ENCODE results near the gene IER3IP1. TPM values are rescaled to one million over a fixed set of nuclear protein-coding genes. Genes with fewer than 3 reads are reported as not detected.
A peak's percentile ranks its signal among the peaks of the same experiment; 100 is the strongest.

The IER3IP1 gene
- total and polyA plus RNA-seq, 11 donors, result 6.9 to 21.9 (median 10.5) TPM

DNA sequence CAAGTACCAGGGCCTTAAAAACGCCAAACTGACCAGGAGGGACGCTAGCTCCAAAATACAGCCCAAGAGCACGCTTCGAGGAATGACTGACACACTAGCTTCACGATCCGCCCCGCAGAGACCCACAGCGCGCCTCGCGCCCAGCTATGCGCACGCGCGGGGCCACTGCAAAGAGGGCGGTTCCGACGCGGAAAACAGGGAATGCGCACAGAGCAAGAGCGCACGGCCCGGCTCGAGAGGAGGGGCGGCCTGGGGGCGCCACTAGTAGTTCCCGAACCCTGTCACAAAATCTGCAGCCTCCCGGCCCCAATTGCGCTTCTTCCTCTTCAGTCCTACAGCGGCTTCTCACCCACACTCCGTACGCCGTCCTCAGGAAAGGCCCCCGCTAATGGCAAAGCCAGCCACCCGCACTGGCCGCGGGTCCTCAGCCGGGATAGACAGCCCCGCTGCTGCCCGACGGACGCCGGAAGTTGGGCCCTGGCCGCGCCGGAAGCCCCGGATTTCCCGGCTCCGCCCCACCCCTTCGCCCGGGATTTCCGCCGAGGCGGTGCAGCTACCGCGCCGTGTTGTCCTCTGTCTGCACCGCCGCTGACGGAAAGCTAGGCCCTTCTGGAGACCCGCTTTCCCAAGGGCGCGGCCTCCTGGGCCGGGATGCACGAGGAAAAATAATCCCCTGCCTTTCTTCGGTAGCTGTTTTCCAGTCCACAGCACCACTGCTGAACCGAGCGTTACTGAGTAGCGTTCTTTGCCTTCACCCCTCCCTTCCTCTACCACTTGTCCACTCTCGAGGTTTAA, 25.9 kb downstream of the IER3IP1 start, which contains the start of gene HDHD2:
Gene HDHD2, minus strand, starts transcription at position 472 of the 795 bp plus-strand sequence. CDS start 14,061 bp downstream, outside the sequence.
- ATAC-seq (peak; percentile 93 to 98 (median 96)), DNase-seq (peak; percentile 88 to 95 (median 90))
- Histone ChIP-seq H3K36me3 (peaks cover 0 to 20% (median 14%) of the 10 kb centered on the region in 9 donors), H3K4me1 (peaks cover 3 to 42% (median 20%) of the 10 kb centered on the region in 12 donors), H3K9me3 (no peaks in the 10 kb centered on the region), H3K27me3 (no peaks in the 10 kb centered on the region), H3K27ac (peak within 1 kb of the TSS; percentile 87 to 98 (median 94)), H3K4me3 (peak within 1 kb of the TSS; percentile 29 to 89 (median 73))
- intact Hi-C loops (cut with DNase I), result loop anchor here in 1 of 10 donors (2.0 kb wide), 1 partner anchor 25 kb away; no protein-coding TSS in a partner anchor
- 0 to 1% (median 0%) methylated on average over 37 to 70 of the region's 70 CpGs for WGBS, 4 donors
- TF ChIP-seq, protein P1, sequence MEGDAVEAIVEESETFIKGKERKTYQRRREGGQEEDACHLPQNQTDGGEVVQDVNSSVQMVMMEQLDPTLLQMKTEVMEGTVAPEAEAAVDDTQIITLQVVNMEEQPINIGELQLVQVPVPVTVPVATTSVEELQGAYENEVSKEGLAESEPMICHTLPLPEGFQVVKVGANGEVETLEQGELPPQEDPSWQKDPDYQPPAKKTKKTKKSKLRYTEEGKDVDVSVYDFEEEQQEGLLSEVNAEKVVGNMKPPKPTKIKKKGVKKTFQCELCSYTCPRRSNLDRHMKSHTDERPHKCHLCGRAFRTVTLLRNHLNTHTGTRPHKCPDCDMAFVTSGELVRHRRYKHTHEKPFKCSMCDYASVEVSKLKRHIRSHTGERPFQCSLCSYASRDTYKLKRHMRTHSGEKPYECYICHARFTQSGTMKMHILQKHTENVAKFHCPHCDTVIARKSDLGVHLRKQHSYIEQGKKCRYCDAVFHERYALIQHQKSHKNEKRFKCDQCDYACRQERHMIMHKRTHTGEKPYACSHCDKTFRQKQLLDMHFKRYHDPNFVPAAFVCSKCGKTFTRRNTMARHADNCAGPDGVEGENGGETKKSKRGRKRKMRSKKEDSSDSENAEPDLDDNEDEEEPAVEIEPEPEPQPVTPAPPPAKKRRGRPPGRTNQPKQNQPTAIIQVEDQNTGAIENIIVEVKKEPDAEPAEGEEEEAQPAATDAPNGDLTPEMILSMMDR (IDR thresholded peaks at IDR 0.05), result peak in 4 of 12 donors; percentile 7 to 15 (median 10)
- TF ChIP-seq POLR2A (IDR thresholded peaks at IDR 0.05), result peak in 1 of 2 donors; percentile 79

- Histone ChIP-seq H3K9me3 (no peaks in the 10 kb centered on the region), H3K4me1 (peaks cover 3 to 49% (median 24%) of the 10 kb centered on the region in 12 donors), H3K27ac (peak overlapping the region; percentile 87 to 98 (median 94)), H3K4me3 (peak overlapping the region; percentile 29 to 89 (median 73)), H3K27me3 (no peaks in the 10 kb centered on the region), H3K36me3 (peaks cover 0 to 14% (median 12%) of the 10 kb centered on the region in 9 donors)
- intact Hi-C loops (cut with DNase I), result loop anchor here in 1 of 10 donors (2.0 kb wide), 1 partner anchor 25 kb away; no protein-coding TSS in a partner anchor
- DNase-seq (peak in 2 of 5 donors; percentile 7 to 23), ATAC-seq (peak in 1 of 4 donors; percentile 2)
- WGBS, 4 donors, result 25 to 27% (median 26%) methylated on average over 12 of the region's 12 CpGs
- TF ChIP-seq POLR2A (IDR thresholded peaks at IDR 0.05), result no peak
- TF ChIP-seq, protein P1 (IDR thresholded peaks at IDR 0.05), result no peak
These were observed 26.6 kb downstream of the IER3IP1 start for GRCh38 chr18:47149457-47150028.

GRCh38 chr18:47146206-47146605, 30.0 kb downstream of the IER3IP1 start:
- TF ChIP-seq POLR2A (IDR thresholded peaks at IDR 0.05), result no peak
- TF ChIP-seq, protein P1 (IDR thresholded peaks at IDR 0.05), result no peak
- intact Hi-C loops (cut with DNase I), result no loop called here
- Histone ChIP-seq H3K9me3 (no peaks in the 10 kb centered on the region), H3K4me1 (peaks cover 1 to 54% (median 28%) of the 10 kb centered on the region in 12 donors), H3K27me3 (no peaks in the 10 kb centered on the region), H3K27ac (no peak overlapping the region), H3K36me3 (no peaks in the 10 kb centered on the region), H3K4me3 (no peak overlapping the region)
- 82 to 87% (median 84%) methylated on average over 3 of the region's 3 CpGs for WGBS, 4 donors
- ATAC-seq, result no peak
- DNase-seq, result no peak
